Left hindlimb (tissue), 1 donor: ENCODE measurements around the gene RNU1-3.

Source experiments
- DNase-seq: peaks from one replicate; pipeline ENCODE4 v3.0.0-alpha.2; 2018

The RNU1-3 gene

GRCh38 chr1:16617778-16618580 is 48.8 kb downstream of the RNU1-3 start:
- peak; percentile 27 for DNase-seq

- DNase-seq, result peak; percentile 25
Observed at GRCh38 chr1:16617114-16617631, 49.6 kb downstream of the RNU1-3 start.
